ENCODE results near the gene SPANXC.
"Not testable (repeated sequence)": the region's sequence is repeated elsewhere in the genome, so short reads cannot be mapped to it uniquely, and the experiment has no call there.

DNA sequence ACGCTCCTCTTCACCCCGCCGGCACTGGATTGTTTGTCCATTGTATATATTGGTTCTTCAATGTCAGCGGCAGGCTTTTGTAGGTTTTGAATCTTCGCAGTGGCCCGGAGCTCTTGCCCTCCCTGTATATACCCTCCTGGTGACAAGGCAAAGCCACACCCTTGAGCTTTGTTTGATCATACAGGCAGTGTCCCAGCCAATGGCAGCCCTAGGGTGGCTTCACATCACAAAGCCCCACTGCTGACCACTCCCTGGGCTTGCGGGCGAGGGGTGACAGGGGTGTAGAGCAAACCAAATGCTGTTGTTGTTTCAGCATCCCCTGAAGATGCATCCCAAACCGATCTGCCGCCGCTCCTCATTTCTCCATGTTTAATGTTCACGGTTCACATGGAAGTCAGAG, at the start of gene SPANXC:
- TF ChIP-seq, protein P1, sequence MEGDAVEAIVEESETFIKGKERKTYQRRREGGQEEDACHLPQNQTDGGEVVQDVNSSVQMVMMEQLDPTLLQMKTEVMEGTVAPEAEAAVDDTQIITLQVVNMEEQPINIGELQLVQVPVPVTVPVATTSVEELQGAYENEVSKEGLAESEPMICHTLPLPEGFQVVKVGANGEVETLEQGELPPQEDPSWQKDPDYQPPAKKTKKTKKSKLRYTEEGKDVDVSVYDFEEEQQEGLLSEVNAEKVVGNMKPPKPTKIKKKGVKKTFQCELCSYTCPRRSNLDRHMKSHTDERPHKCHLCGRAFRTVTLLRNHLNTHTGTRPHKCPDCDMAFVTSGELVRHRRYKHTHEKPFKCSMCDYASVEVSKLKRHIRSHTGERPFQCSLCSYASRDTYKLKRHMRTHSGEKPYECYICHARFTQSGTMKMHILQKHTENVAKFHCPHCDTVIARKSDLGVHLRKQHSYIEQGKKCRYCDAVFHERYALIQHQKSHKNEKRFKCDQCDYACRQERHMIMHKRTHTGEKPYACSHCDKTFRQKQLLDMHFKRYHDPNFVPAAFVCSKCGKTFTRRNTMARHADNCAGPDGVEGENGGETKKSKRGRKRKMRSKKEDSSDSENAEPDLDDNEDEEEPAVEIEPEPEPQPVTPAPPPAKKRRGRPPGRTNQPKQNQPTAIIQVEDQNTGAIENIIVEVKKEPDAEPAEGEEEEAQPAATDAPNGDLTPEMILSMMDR (IDR thresholded peaks at IDR 0.05): not testable (repeated sequence)
- not testable (repeated sequence) for TF ChIP-seq ZFX (IDR thresholded peaks at IDR 0.05; ENCODE audit: borderline replicate concordance)

All from 22Rv1 (cell line).